ENCODE data around the gene PADI1. TPM values are rescaled to one million over a fixed set of nuclear protein-coding genes. Genes with fewer than 3 reads are reported as not detected.

Gene PADI1
- total and polyA plus RNA-seq, 2 of the 8 experiments (the other 6 are each of a cell fraction or from before 2014, with no cell fraction given) = 0.20 to 0.30 TPM

GRCh38 chr1:17277511-17278159 lies 72.7 kb downstream of the PADI1 start (continued):
- TF ChIP-seq RNF2 (IDR thresholded peaks at IDR 0.05; ENCODE audit: borderline replicate concordance, low read depth, low read length, missing control alignments, poor library complexity, severe bottlenecking) = no peak
- TF ChIP-seq KDM5A (IDR thresholded peaks at IDR 0.05; ENCODE audit: low read length) = no peak
- TF ChIP-seq NRF1 (IDR thresholded peaks at IDR 0.05; ENCODE audit: low read depth, low read length) = no peak
- TF ChIP-seq SAP30 (IDR thresholded peaks at IDR 0.05; ENCODE audit: insufficient read depth, insufficient replicate concordance, low read length) = no peak
